Activated naive CD4-positive, alpha-beta T cell treated with anti-CD3 and anti-CD28 coated beads, Interleukin-2, amount 50 U/mL, for 24 hours (primary cell): ENCODE results near the gene UBL7.

Source experiments
- H3K27ac Mint-ChIP-seq: one replicate; pipeline ENCODE4 v1.8.0; 2021; ENCODE audit warnings: mild to moderate bottlenecking, mixed read lengths
- H3K27me3 Mint-ChIP-seq: one replicate; pipeline ENCODE4 v1.8.0; 2021; ENCODE audit warnings: mixed read lengths
- H3K36me3 Mint-ChIP-seq: one replicate; pipeline ENCODE4 v1.8.0; 2021; ENCODE audit warnings: mixed read lengths
- H3K4me1 Mint-ChIP-seq: one replicate; pipeline ENCODE4 v1.8.0; 2021; ENCODE audit warnings: mixed read lengths
- H3K4me3 Mint-ChIP-seq: one replicate; pipeline ENCODE4 v1.8.0; 2021; ENCODE audit warnings: mild to moderate bottlenecking, mixed read lengths
- H3K9me3 Mint-ChIP-seq: one replicate; pipeline ENCODE4 v1.8.0; 2021; ENCODE audit warnings: mixed read lengths

Gene UBL7

GRCh38 chr15:74432968-74433591 is 27.9 kb downstream of the UBL7 start:
- Mint-ChIP-seq H3K4me1 (peaks cover 48% of the 10 kb centered on the region), H3K27me3 (no peaks in the 10 kb centered on the region), H3K27ac (no peak overlapping the region), H3K4me3 (peak overlapping the region; percentile 94), H3K36me3 (peaks cover 21% of the 10 kb centered on the region), H3K9me3 (no peaks in the 10 kb centered on the region)

- Mint-ChIP-seq H3K27ac (peak overlapping the region; percentile 75), H3K9me3 (no peaks in the 10 kb centered on the region), H3K36me3 (peaks cover 21% of the 10 kb centered on the region), H3K4me1 (peaks cover 55% of the 10 kb centered on the region), H3K27me3 (no peaks in the 10 kb centered on the region), H3K4me3 (peak overlapping the region; percentile 94)
Measured at GRCh38 chr15:74432271-74432967, 28.5 kb downstream of the UBL7 start.

GRCh38 chr15:74431645-74432044 is 29.3 kb downstream of the UBL7 start:
- H3K36me3 Mint-ChIP-seq, result peaks cover 21% of the 10 kb centered on the region
- no peaks in the 10 kb centered on the region for H3K9me3 Mint-ChIP-seq
- no peaks in the 10 kb centered on the region for H3K27me3 Mint-ChIP-seq
- H3K4me3 Mint-ChIP-seq, result peak overlapping the region; percentile 94
- peaks cover 59% of the 10 kb centered on the region for H3K4me1 Mint-ChIP-seq
- H3K27ac Mint-ChIP-seq, result peak overlapping the region; percentile 73

- H3K4me3 Mint-ChIP-seq, result peak overlapping the region; percentile 94
- H3K36me3 Mint-ChIP-seq, result peaks cover 21% of the 10 kb centered on the region
- peaks cover 59% of the 10 kb centered on the region for H3K4me1 Mint-ChIP-seq
- peak overlapping the region; percentile 73 for H3K27ac Mint-ChIP-seq
- H3K27me3 Mint-ChIP-seq, result no peaks in the 10 kb centered on the region
- no peaks in the 10 kb centered on the region for H3K9me3 Mint-ChIP-seq
Measured at GRCh38 chr15:74431116-74431515, 29.8 kb downstream of the UBL7 start.

DNA sequence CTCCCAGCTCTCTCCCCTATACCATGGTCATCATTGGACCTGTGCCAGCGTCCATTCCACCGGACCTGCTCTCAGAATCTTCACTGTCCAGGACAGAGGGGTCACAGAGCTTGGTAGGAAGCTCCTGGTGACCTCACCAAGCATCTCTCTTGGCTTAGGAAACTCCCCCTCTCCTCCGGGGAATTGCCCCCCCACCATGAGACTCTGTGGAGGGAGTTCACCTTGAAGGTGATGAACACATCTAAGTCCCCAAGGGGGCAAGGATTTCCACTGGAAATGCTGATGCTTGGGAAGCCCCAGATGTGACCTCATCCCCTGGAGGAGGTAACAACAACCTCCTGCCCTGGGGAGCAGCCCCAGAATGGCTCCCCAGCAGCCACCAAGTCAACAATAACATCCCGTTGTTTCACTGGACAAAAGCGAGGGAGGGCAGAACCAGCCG is 30.4 kb downstream of the UBL7 start:
- Mint-ChIP-seq H3K36me3 (peaks cover 21% of the 10 kb centered on the region), H3K4me3 (peak overlapping the region; percentile 94), H3K27me3 (no peaks in the 10 kb centered on the region), H3K4me1 (peaks cover 55% of the 10 kb centered on the region), H3K27ac (peak overlapping the region; percentile 68), H3K9me3 (no peaks in the 10 kb centered on the region)

- Mint-ChIP-seq H3K27me3 (no peaks in the 10 kb centered on the region), H3K9me3 (no peaks in the 10 kb centered on the region), H3K4me1 (peaks cover 50% of the 10 kb centered on the region), H3K4me3 (peak overlapping the region; percentile 94), H3K36me3 (peaks cover 22% of the 10 kb centered on the region), H3K27ac (peak overlapping the region; percentile 66)
Measured at GRCh38 chr15:74429781-74430400, 31.1 kb downstream of the UBL7 start.

GRCh38 chr15:74428970-74429780 is 31.8 kb downstream of the UBL7 start:
- H3K27ac Mint-ChIP-seq, result peak overlapping the region; percentile 66
- peak overlapping the region; percentile 94 for H3K4me3 Mint-ChIP-seq
- peaks cover 50% of the 10 kb centered on the region for H3K4me1 Mint-ChIP-seq

DNA sequence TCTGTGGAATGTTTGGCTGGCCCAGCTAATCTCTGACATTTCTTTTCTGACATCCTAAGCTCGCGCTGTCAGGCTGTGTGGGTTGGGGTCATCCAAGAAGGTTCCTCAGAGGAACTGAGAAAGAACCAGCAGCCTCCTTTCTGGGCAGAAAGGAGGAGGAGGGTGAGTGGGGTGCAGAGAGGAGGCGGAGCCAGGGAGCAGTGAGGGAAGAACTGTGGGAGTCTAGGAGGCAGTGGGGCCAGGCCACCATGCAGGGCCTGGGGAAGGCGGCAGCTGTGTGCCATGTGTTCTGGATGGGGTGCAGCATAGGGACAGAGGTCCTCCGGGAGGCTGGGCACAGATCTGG is 32.5 kb downstream of the UBL7 start:
- H3K36me3 Mint-ChIP-seq, result peaks cover 27% of the 10 kb centered on the region

More at GRCh38 chr15:74428970-74429780, 31.8 kb downstream of the UBL7 start:
- Mint-ChIP-seq H3K36me3 (peaks cover 22% of the 10 kb centered on the region), H3K9me3 (no peaks in the 10 kb centered on the region), H3K27me3 (no peaks in the 10 kb centered on the region)

GRCh38 chr15:74427607-74428441 is 33.1 kb downstream of the UBL7 start:
- peaks cover 27% of the 10 kb centered on the region for H3K36me3 Mint-ChIP-seq
- peak overlapping the region; percentile 51 for H3K27ac Mint-ChIP-seq
- peaks cover 56% of the 10 kb centered on the region for H3K4me1 Mint-ChIP-seq
- H3K9me3 Mint-ChIP-seq, result no peaks in the 10 kb centered on the region
- H3K27me3 Mint-ChIP-seq, result no peaks in the 10 kb centered on the region
- peak overlapping the region; percentile 66 for H3K4me3 Mint-ChIP-seq

More for the DNA sequence above, 32.5 kb downstream of the UBL7 start:
- no peaks in the 10 kb centered on the region for H3K27me3 Mint-ChIP-seq
- no peaks in the 10 kb centered on the region for H3K9me3 Mint-ChIP-seq
- peaks cover 55% of the 10 kb centered on the region for H3K4me1 Mint-ChIP-seq
- peak overlapping the region; percentile 94 for H3K4me3 Mint-ChIP-seq
- H3K27ac Mint-ChIP-seq, result peak overlapping the region; percentile 51

GRCh38 chr15:74426404-74427281 is 34.3 kb downstream of the UBL7 start:
- Mint-ChIP-seq H3K27ac (peak overlapping the region; percentile 15), H3K4me1 (peaks cover 56% of the 10 kb centered on the region), H3K9me3 (no peaks in the 10 kb centered on the region), H3K36me3 (peaks cover 22% of the 10 kb centered on the region), H3K4me3 (peak overlapping the region; percentile 17), H3K27me3 (no peaks in the 10 kb centered on the region)

GRCh38 chr15:74425630-74426029 is 35.3 kb downstream of the UBL7 start:
- Mint-ChIP-seq H3K4me1 (peaks cover 53% of the 10 kb centered on the region), H3K36me3 (peaks cover 17% of the 10 kb centered on the region), H3K27me3 (no peaks in the 10 kb centered on the region), H3K4me3 (no peak overlapping the region), H3K9me3 (no peaks in the 10 kb centered on the region), H3K27ac (no peak overlapping the region)

DNA sequence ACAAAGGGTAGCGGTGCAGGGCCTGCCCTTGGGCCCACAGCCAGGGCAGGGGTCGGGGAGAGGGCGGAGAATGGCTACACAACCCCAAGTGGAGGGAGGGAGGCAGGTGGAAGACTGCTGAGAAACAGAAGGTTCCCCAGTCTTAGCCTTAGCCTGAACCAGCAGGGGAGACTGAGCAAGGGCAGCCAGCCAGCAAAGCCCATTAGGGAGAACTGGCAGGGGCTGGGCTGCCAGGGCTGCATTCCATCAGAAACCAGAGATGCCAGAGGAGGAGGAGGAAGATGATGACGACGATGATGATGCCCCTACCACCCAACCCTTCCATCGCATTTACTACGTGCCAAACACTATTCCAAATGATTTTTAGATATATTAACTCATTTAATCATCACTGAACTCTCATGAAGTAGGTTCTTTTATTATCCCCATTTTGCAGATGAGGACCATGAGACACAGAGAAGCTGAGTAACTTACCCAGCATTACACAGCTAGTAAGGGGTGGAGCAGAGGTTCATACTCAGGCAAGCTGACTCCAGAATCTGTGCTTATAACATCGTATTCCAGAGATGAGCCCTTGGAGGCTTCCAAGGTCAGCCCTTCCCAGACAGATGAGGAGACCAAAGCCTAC is 35.9 kb downstream of the UBL7 start:
- Mint-ChIP-seq H3K27ac (no peak overlapping the region), H3K4me1 (peaks cover 52% of the 10 kb centered on the region), H3K4me3 (no peak overlapping the region), H3K9me3 (no peaks in the 10 kb centered on the region), H3K36me3 (peaks cover 15% of the 10 kb centered on the region), H3K27me3 (no peaks in the 10 kb centered on the region)

DNA sequence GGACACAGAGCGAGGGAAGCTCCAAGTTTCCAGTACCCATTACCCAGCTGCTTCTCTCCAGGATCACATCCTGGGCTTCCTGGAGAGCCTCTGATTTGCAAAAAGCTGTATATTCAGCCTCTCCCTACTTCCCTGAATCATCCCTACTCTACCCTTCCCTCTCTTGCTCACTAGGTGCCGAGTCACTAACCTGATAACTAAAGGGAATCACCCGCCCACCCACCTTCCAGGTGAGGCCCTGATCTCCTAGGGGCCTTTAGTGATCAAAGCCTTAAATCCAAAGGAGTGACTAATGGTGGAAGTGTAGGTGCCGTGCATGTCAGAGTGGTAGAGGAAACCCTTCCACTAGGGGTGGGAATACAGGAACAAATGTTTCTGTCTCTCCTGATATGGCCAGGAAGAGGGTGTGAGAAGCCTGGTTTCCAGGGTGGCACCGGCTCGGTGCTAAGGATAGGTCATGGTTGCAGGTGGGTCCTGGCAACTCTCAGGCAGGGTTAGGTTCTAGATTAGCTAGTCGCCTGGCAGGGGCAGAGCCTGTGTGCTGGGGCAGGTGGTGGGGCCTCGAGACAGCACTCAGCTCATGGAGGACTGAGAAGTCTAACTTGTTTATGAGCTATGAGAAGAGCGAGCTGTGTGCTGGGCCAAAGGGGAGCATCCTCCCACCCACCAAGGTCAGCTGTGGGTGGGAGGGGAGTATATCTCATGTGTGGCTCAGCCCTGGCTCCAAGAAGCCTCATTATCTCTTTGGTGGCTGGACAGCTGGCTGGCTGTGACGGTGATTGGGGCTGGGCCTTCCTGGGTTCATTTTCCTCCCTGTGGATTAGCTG is 37.3 kb downstream of the UBL7 start:
- Mint-ChIP-seq H3K4me1 (peaks cover 45% of the 10 kb centered on the region), H3K27me3 (no peaks in the 10 kb centered on the region), H3K36me3 (peaks cover 12% of the 10 kb centered on the region), H3K27ac (peak overlapping the region; percentile 46), H3K9me3 (no peaks in the 10 kb centered on the region), H3K4me3 (peak overlapping the region; percentile 30)
